Fibroblast of lung (primary cell): ENCODE data around the gene MOB1A.

Source experiments
- EZH2 ChIP-seq: IDR thresholded peaks from 2 replicates; pipeline ENCODE4 v1.5.1; 2012; ENCODE audit warnings: low read length, control low read depth, mild to moderate bottlenecking; ENCODE audit errors: missing control alignments
- TF ChIP-seq, protein P1 (sequence below), 2 donors: IDR thresholded peaks in 1 of 2; conservative IDR thresholded peaks in 1 of 2; 1 replicate in 1 of 2; 2 replicates in 1 of 2; pipeline ENCODE4 v1.5.1; 2011 to 2012; ENCODE audit warnings: low read length in 2 of 2, control low read depth in 1 of 2, inconsistent platforms in 1 of 2, low read depth in 1 of 2, mild to moderate bottlenecking in 1 of 2

DNA sequence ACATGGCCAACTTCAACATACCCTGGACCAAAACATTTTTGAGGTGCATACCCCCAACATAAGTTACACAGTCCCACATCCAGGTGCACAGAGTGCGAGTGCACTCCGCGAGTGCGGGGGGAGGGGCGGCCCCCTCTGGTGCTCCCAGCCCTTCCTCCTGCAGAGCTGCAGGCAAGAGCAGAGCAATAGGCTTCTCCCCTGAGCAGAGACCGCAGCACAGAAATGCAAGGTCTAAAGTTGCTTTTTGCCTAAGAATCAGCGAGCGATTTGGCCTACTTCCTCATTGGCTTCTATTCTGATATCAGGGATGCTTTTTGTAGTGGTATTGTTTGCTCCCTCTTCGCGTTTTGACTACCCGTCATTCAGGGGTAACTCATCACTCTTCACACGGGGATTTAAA lies 71.6 kb downstream of the MOB1A start:
- TF ChIP-seq EZH2 = no peak
- TF ChIP-seq, protein P1, sequence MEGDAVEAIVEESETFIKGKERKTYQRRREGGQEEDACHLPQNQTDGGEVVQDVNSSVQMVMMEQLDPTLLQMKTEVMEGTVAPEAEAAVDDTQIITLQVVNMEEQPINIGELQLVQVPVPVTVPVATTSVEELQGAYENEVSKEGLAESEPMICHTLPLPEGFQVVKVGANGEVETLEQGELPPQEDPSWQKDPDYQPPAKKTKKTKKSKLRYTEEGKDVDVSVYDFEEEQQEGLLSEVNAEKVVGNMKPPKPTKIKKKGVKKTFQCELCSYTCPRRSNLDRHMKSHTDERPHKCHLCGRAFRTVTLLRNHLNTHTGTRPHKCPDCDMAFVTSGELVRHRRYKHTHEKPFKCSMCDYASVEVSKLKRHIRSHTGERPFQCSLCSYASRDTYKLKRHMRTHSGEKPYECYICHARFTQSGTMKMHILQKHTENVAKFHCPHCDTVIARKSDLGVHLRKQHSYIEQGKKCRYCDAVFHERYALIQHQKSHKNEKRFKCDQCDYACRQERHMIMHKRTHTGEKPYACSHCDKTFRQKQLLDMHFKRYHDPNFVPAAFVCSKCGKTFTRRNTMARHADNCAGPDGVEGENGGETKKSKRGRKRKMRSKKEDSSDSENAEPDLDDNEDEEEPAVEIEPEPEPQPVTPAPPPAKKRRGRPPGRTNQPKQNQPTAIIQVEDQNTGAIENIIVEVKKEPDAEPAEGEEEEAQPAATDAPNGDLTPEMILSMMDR (conservative IDR thresholded peaks at IDR 0.05 in 1 of 2, IDR thresholded peaks at IDR 0.05 in 1 of 2; ENCODE audit: low read depth in 1 of 2, low read length in 2 of 2) = no peak
